ENCODE results near the gene MTA3.

- TF ChIP-seq CTCF (IDR thresholded peaks at IDR 0.05; ENCODE audit: control extremely low read depth in 1 of 3, insufficient read depth in 1 of 3, low read depth in 1 of 3, low read length in 3 of 3) (no peak), CHD2 (IDR thresholded peaks at IDR 0.05; ENCODE audit: low read length) (no peak), NRF1 (IDR thresholded peaks at IDR 0.05; ENCODE audit: low read depth, low read length) (no peak), TEAD4 (IDR thresholded peaks at IDR 0.05; ENCODE audit: low read depth, low read length) (no peak), TAF1 (IDR thresholded peaks at IDR 0.05; ENCODE audit: low read depth, low read length) (no peak), ATF3 (IDR thresholded peaks at IDR 0.05; ENCODE audit: insufficient read depth, low read depth, low read length) (no peak)
Measured at GRCh38 chr2:42768706-42769256, 200.3 kb downstream of the MTA3 start.

Measured in H1 (cell line).